ENCODE data around the gene UBE2G2. TPM values are rescaled to one million over a fixed set of nuclear protein-coding genes. Genes with fewer than 3 reads are reported as not detected.

Gene UBE2G2
- total RNA-seq, 1 experiment from 2014 or later = 159 TPM

DNA sequence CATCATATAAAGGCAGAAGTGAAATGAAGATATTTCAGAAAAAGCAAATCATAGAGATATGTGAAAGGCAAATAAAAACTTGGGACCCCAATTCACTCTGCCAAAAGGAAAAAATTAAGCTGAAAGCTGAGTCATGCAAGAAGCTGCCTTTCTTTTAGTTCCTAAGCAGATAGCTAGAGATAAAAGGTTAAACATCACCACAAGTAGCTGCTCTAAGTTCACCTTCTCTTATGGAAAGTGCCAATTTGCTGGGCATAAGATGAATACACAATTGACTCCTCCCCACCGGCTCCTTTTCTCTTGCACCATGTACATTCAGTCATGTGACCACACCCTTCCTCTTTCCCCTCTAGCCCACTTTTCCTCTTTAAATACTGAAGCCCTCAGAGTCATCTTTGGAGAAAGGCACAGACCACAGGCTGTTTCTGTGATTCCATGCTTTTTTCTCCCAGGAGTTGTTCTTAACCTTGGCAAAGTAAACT, 21.6 kb upstream of the UBE2G2 start:
- Histone ChIP-seq H3K4me1 (ENCODE audit: insufficient read depth, low read length) (peaks cover 6% of the 10 kb centered on the region), H3K4me3 (ENCODE audit: low read length) (no peak overlapping the region), H3K4me2 (ENCODE audit: low read length) (no peak overlapping the region), H3K36me3 (ENCODE audit: low read depth, low read length) (no peaks in the 10 kb centered on the region), H3K27ac (ENCODE audit: low read length) (no peak overlapping the region), H3K9ac (ENCODE audit: low read length) (no peak overlapping the region), H3K27me3 (ENCODE audit: low read length) (no peaks in the 10 kb centered on the region), H3K9me2 (replicated peaks; ENCODE audit: low read length) (no peaks in the 10 kb centered on the region), H3K79me2 (ENCODE audit: low read length) (0 out of 2 replicates have a peak, but pooled peaks cover 3% of the 10 kb centered on the region), H3K9me3 (ENCODE audit: low read length) (peaks cover 7% of the 10 kb centered on the region; the same call in 1 of the 2 replicates), H3F3A (ENCODE audit: low read length, unreplicated experiment) (no peaks in the 10 kb centered on the region), H2AFZ (ENCODE audit: low read length) (no peak overlapping the region), H4K20me1 (ENCODE audit: low read length) (no peaks in the 10 kb centered on the region)
- intact Hi-C loops (cut with micrococcal nuclease) = no loop called here
- ChIA-PET CTCF (no interaction called here), POLR2A (ENCODE audit: unreplicated experiment) (no interaction called here)
- BruUV-seq (replicated peaks) = no TSS peak
- DNase-seq (no peak), ATAC-seq (no peak)
- TF ChIP-seq EZH2phosphoT487 (IDR thresholded peaks at IDR 0.05; ENCODE audit: borderline replicate concordance, low read length) (no peak), EZH2 (IDR thresholded peaks at IDR 0.05; ENCODE audit: low read length, unreplicated experiment) (no peak)
- TF ChIP-seq, protein P1, sequence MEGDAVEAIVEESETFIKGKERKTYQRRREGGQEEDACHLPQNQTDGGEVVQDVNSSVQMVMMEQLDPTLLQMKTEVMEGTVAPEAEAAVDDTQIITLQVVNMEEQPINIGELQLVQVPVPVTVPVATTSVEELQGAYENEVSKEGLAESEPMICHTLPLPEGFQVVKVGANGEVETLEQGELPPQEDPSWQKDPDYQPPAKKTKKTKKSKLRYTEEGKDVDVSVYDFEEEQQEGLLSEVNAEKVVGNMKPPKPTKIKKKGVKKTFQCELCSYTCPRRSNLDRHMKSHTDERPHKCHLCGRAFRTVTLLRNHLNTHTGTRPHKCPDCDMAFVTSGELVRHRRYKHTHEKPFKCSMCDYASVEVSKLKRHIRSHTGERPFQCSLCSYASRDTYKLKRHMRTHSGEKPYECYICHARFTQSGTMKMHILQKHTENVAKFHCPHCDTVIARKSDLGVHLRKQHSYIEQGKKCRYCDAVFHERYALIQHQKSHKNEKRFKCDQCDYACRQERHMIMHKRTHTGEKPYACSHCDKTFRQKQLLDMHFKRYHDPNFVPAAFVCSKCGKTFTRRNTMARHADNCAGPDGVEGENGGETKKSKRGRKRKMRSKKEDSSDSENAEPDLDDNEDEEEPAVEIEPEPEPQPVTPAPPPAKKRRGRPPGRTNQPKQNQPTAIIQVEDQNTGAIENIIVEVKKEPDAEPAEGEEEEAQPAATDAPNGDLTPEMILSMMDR (conservative IDR thresholded peaks at IDR 0.05; ENCODE audit: low read depth, low read length) = no peak

DNA sequence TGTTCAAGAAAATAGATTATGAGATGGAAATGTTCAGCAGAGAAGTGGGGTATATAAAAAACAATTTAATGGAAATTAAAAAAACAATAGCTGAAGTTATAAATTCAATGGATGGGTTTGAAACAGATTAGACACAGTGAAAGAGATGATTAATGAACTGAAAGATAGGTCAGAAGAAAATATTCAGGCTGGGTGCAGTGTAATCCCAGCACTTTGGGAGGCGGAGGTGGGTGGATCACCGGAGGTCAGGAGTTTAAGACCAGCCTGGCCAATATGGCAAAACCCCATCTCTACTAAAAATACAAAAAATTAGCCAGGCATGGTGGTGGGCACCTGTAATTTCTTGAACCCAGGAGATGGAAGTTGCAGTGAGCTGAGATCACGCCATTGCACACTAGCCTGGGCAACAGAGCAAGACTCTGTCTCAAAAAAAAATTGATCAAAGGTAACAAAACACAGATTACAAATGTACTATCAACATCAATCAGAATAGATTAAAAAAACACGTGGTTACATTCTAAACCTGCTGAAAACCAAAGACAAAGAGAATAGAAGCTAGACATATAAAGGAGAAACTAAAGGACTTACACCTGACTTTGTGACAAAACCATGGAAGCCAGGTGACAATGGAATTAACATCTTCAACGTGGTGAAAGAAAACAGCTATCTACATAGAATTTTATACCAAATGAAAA, 21.0 kb upstream of the UBE2G2 start:
- H3F3A ChIP-seq (ENCODE audit: low read length, unreplicated experiment) = no peaks in the 10 kb centered on the region
- DNase-seq = no peak
- H3K79me2 ChIP-seq (ENCODE audit: low read length) = 0 out of 2 replicates have a peak, but pooled peaks cover 3% of the 10 kb centered on the region
- ChIA-PET CTCF (no interaction called here), POLR2A (ENCODE audit: unreplicated experiment) (interaction anchor here (1.1 kb wide), 1 partner anchor 105 kb away, joined by 7 read pairs; no protein-coding TSS in a partner anchor)
- H3K4me3 ChIP-seq (ENCODE audit: low read length) = no peak overlapping the region
- no peaks in the 10 kb centered on the region for H4K20me1 ChIP-seq (ENCODE audit: low read length)
- H3K36me3 ChIP-seq (ENCODE audit: low read depth, low read length) = no peaks in the 10 kb centered on the region
- H3K4me1 ChIP-seq (ENCODE audit: insufficient read depth, low read length) = peaks cover 6% of the 10 kb centered on the region
- no peak for ATAC-seq
- TF ChIP-seq EZH2phosphoT487 (IDR thresholded peaks at IDR 0.05; ENCODE audit: borderline replicate concordance, low read length) (no peak), EZH2 (IDR thresholded peaks at IDR 0.05; ENCODE audit: low read length, unreplicated experiment) (no peak)
- TF ChIP-seq, protein P1 (conservative IDR thresholded peaks at IDR 0.05; ENCODE audit: low read depth, low read length) = no peak
- no TSS peak for BruUV-seq (replicated peaks)
- H3K4me2 ChIP-seq (ENCODE audit: low read length) = no peak overlapping the region
- H3K27ac ChIP-seq (ENCODE audit: low read length) = no peak overlapping the region
- no peaks in the 10 kb centered on the region for H3K9me2 ChIP-seq (replicated peaks; ENCODE audit: low read length)
- H3K9ac ChIP-seq (ENCODE audit: low read length) = no peak overlapping the region
- intact Hi-C loops (cut with micrococcal nuclease) = no loop called here
- peaks cover under 1% of the 10 kb centered on the region; the same call in 1 of the 2 replicates for H3K9me3 ChIP-seq (ENCODE audit: low read length)
- no peak overlapping the region for H2AFZ ChIP-seq (ENCODE audit: low read length)
- H3K27me3 ChIP-seq (ENCODE audit: low read length) = no peaks in the 10 kb centered on the region

DNA sequence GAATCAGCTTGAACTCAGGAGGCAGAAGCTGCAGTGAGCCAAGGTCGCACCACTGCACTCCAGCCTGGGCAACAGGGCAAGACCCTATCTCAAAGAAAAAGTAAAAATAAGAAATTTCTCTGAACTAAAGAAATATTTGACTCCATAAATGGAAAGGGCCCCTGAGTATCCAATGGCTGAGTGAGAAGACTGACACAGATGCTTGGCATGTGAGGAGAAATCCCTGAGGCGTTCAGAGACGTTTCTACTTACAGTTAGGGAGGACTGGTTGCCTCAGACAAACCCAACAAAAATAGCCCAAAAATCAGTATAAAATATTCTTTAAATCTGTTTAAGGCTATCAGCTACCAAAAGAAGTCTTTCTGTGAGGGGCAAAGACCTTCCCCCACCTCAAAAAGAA, 19.2 kb upstream of the UBE2G2 start:
- Histone ChIP-seq H4K20me1 (ENCODE audit: low read length) (peaks cover 16% of the 10 kb centered on the region), H3K27me3 (ENCODE audit: low read length) (no peaks in the 10 kb centered on the region), H3F3A (ENCODE audit: low read length, unreplicated experiment) (no peaks in the 10 kb centered on the region), H3K4me3 (ENCODE audit: low read length) (no peak overlapping the region), H3K79me2 (ENCODE audit: low read length) (peaks cover 21% of the 10 kb centered on the region), H3K9me3 (ENCODE audit: low read length) (no peaks in the 10 kb centered on the region; the same call in 1 of the 2 replicates), H3K4me1 (ENCODE audit: insufficient read depth, low read length) (peaks cover 12% of the 10 kb centered on the region), H3K4me2 (ENCODE audit: low read length) (no peak overlapping the region), H3K9me2 (replicated peaks; ENCODE audit: low read length) (no peaks in the 10 kb centered on the region), H3K27ac (ENCODE audit: low read length) (no peak overlapping the region), H3K36me3 (ENCODE audit: low read depth, low read length) (no peaks in the 10 kb centered on the region), H2AFZ (ENCODE audit: low read length) (no peak overlapping the region), H3K9ac (ENCODE audit: low read length) (no peak overlapping the region)
- no TSS peak for BruUV-seq (replicated peaks)
- POLR2A ChIA-PET (ENCODE audit: unreplicated experiment) = interaction anchor here (0.7 kb wide), 1 partner anchor 107 kb away, joined by 3 read pairs; no protein-coding TSS in a partner anchor
- CTCF ChIA-PET = no interaction called here
- no peak for ATAC-seq
- TF ChIP-seq EZH2phosphoT487 (IDR thresholded peaks at IDR 0.05; ENCODE audit: borderline replicate concordance, low read length) = no peak
- no peak for TF ChIP-seq EZH2 (IDR thresholded peaks at IDR 0.05; ENCODE audit: low read length, unreplicated experiment)
- TF ChIP-seq, protein P1 (conservative IDR thresholded peaks at IDR 0.05; ENCODE audit: low read depth, low read length) = no peak
- no peak for DNase-seq
- intact Hi-C loops (cut with micrococcal nuclease) = no loop called here
